ENCODE data around the gene MYH4. TPM values are rescaled to one million over a fixed set of nuclear protein-coding genes. Genes with fewer than 3 reads are reported as not detected.

MYH4 gene
- total RNA-seq, 1 donor from 2014 or later = not detected

DNA sequence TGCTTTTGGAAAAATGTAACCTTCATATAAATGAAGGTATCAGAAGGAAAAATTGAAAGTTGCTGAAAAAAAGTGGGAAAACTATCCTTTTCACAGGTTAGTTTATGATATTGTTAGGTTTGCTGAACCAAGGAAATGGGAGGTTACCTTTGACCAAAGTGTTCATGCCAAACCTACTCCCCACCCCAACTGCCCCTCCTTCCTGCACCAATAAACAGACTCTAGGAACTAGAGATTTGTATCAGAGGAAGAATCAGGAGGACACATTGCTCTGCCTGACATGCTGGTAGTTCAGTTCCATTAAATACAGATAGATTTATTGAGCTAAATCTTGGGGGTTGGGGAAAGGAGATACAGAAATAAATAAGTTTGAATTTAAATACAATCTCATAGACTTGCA lies 65.8 kb downstream of the MYH4 start:
- no peak for DNase-seq (ENCODE audit: low read depth)

DNA sequence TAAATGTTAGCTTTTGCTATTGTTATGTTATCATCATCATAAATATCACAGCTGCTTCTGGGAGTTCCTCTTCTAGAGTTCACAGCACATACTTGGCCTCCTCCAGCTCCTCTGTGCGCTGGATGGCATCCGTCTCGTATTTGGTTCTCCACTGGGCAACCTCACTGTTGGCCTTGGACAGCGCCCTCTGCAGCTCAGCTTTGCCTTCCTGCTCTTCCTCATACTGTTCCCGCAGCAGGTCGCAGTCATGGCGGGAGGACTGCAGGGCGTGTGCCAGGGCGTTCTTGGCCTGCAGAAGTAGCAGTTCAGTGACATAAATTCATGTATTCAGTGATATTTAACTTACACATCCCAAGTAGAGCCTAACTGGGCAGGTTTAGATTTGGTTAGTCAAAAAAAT lies 71.0 kb downstream of the MYH4 start:
- H3K4me3 ChIP-seq (ENCODE audit: low read depth, low read length) = no peak overlapping the region
- DNase-seq (ENCODE audit: low read depth) = no peak
- TF ChIP-seq, protein P1, sequence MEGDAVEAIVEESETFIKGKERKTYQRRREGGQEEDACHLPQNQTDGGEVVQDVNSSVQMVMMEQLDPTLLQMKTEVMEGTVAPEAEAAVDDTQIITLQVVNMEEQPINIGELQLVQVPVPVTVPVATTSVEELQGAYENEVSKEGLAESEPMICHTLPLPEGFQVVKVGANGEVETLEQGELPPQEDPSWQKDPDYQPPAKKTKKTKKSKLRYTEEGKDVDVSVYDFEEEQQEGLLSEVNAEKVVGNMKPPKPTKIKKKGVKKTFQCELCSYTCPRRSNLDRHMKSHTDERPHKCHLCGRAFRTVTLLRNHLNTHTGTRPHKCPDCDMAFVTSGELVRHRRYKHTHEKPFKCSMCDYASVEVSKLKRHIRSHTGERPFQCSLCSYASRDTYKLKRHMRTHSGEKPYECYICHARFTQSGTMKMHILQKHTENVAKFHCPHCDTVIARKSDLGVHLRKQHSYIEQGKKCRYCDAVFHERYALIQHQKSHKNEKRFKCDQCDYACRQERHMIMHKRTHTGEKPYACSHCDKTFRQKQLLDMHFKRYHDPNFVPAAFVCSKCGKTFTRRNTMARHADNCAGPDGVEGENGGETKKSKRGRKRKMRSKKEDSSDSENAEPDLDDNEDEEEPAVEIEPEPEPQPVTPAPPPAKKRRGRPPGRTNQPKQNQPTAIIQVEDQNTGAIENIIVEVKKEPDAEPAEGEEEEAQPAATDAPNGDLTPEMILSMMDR (conservative IDR thresholded peaks at IDR 0.05; ENCODE audit: low read depth, low read length) = no peak

More for the DNA sequence above, 65.8 kb downstream of the MYH4 start:
- no peak overlapping the region for H3K4me3 ChIP-seq (ENCODE audit: low read depth, low read length)
- TF ChIP-seq, protein P1 (conservative IDR thresholded peaks at IDR 0.05; ENCODE audit: low read depth, low read length) = no peak

DNA sequence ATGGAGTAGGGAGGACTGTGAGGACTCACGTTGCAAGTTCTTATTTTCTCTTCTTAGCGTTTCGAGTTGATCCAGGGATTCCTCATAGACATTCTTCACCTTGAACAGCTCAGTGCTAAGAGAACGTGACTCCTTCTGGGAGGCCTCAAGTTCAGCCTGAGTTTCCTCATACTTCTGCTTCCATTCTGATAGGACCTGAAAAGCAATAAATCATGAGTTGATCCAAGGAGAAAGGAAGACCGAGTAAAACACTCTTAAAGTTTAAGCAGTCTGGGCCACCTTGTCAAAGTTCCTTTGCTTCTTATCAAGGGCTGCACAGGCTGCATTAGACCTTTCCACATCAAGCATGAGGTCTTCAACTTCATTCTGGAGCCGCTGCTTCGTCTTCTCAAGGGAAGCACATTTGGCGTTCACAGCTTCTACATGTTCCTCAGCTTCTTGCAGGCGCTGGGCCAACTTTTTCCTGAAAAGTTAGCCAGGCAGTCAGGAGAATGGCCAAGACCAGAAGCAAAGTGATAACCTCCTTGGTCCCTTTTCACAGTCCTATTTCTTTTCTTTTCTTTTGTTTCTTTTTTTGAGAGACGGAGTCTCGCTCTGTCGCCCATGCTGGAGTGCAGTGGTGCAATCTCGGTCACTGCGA lies 72.7 kb downstream of the MYH4 start:
- DNase-seq (ENCODE audit: low read depth) = no peak
- H3K4me3 ChIP-seq (ENCODE audit: low read depth, low read length) = no peak overlapping the region
- TF ChIP-seq, protein P1 (conservative IDR thresholded peaks at IDR 0.05; ENCODE audit: low read depth, low read length) = no peak

DNA sequence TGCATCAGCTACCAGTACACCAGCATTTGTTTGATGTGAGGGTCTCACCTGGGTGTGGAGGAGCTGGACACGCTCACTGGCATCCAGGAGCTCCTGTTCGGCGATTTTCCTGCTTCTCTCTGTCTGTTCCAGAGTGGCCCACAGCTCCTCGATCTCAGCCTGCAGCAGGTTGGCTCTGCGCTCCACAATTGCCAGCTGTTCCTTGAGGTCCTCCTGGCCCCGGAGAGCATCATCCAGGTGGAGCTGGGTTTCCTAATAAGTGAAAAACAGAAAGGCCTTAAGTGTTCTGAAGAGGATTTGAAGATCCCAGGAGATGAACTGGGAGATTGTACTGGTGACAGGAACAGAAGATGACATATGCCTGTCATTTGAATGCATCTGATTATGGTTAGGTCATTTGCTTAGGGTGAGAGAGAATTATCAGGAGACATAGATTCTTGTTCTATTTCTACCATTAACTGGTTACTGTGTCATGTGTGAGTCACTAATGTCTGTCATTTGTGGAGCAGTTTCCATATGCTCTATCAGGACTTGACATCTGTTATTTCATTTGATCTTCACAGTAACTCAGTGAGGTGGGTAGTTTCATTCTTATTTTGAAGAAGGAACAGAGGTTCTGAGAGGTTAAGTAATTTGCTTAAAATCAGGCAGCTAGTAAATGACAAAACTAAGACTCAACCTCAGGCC lies 75.0 kb downstream of the MYH4 start:
- H3K4me3 ChIP-seq (ENCODE audit: low read depth, low read length) = no peak overlapping the region
- TF ChIP-seq, protein P1 (conservative IDR thresholded peaks at IDR 0.05; ENCODE audit: low read depth, low read length) = no peak
- DNase-seq (ENCODE audit: low read depth) = no peak

Other genes starting within 250 kb of the MYH4 start
- gene MYH13, start 96.6 kb downstream of the MYH4 start, total RNA-seq = not detected in 2 replicates
- gene MYH8, start 47.6 kb downstream of the MYH4 start, total RNA-seq = not detected in 2 replicates
- not detected in 2 replicates for gene MYH1, start 49.0 kb upstream of the MYH4 start, total RNA-seq
- gene MYH2, start 80.1 kb upstream of the MYH4 start, total RNA-seq = not detected in 2 replicates
- gene MYH3, start 187.8 kb upstream of the MYH4 start, total RNA-seq = under 0.01 and 1.7 TPM in 2 replicates
- 33.7 and 37.6 TPM in 2 replicates for gene SCO1, start 228.0 kb upstream of the MYH4 start, total RNA-seq
- 5.7 and 9.4 TPM in 2 replicates for gene ADPRM, start 228.0 kb upstream of the MYH4 start, total RNA-seq

All from epithelial cell of proximal tubule (primary cell).